ENCODE data around the gene STK17B. TPM values are rescaled to one million over a fixed set of nuclear protein-coding genes. Genes with fewer than 3 reads are reported as not detected.

The STK17B gene
- 1 to 10 TPM; 2.2 to 2.9 TPM for polyA plus RNA-seq

DNA sequence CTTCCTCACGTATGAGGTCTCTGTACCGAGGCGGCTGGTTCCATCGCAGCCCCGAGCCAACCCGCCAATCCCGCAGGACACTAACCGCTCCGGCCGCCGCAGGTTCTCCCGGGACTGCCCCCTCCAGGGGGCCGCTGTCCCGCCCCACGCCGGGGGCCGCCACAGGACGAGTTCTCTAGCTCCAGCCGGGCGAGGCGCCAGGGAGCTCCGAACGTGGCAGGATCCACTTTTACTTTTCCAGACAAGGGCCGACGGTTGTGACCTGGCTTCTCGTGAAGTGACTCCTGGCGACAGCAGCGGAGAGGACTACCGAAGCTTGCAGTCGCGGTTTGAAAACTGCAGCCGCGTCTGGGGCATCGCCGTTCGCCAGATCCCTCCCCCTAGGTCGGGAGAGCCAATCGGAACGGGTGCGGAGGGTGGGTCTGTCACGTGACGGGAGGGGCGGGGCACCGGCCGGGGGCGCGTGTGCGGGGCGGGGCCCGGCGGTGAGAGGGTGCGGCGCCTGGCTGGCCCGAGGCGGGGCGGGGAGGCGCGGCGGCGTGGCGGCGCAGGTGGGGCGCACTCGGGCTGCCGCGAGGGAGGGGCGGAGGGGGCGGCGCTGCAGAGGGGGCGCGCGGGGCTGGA, at the start of gene STK17B:
Gene STK17B (minus strand): TSS at position 331 of the 624 bp plus-strand sequence. CDS start 8,195 bp downstream, outside the sequence.
- Histone ChIP-seq H3K4me3 (ENCODE audit: low read depth in 1 of 2, low read length in 2 of 2) (peak within 1 kb of the TSS; percentile 83 to 87), H3K27me3 (ENCODE audit: control insufficient read depth in 1 of 2, insufficient read depth in 2 of 2, low read length in 2 of 2) (no peaks in the 10 kb centered on the region), H3K36me3 (ENCODE audit: control insufficient read depth in 2 of 2, insufficient read depth in 2 of 2, low read length in 1 of 2) (no peaks in the 10 kb centered on the region), H3K4me1 (ENCODE audit: control insufficient read depth in 2 of 2, insufficient read depth in 2 of 2, low read length in 1 of 2) (no peaks in the 10 kb centered on the region), H3K9me3 (ENCODE audit: control insufficient read depth in 2 of 2, insufficient read depth in 1 of 2, low read depth in 1 of 2, low read length in 1 of 2) (no peaks in the 10 kb centered on the region), H3K27ac (ENCODE audit: low read depth in 2 of 2, low read length in 1 of 2) (peak within 1 kb of the TSS; percentile 87 to 90)
- 1% methylated on average over 46 to 72 of the region's 72 CpGs for WGBS, 2 donors

DNA sequence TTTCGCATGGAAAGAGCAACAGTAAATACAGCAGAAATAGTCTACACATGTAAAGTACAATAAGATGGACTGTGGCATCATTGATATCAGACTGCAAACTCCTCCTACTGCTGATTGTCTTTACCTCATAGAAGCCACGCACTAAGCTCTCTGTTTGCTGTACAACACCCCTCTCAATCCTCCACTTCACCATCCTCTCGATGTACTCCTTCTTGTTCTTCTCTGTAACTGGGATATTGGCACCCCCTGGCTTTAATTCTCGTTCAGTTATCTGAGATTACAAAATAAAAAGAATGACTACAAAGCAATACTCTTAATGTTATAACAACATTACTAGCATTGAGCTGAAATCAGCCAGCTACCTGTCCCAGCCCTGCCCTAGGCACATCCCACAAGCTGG, 49.3 kb upstream of the STK17B start:
- no peak overlapping the region for H3K4me3 ChIP-seq (ENCODE audit: low read depth in 1 of 2, low read length in 2 of 2)
- 80 to 88% methylated on average over 4 of the region's 4 CpGs for WGBS, 2 donors

GRCh38 chr2:196219671-196220070, 48.3 kb upstream of the STK17B start:
- H3K4me3 ChIP-seq (ENCODE audit: low read depth in 1 of 2, low read length in 2 of 2), result no peak overlapping the region
- no peaks in the 10 kb centered on the region for H3K36me3 ChIP-seq (ENCODE audit: control insufficient read depth in 2 of 2, insufficient read depth in 2 of 2, low read length in 1 of 2)
- 57 to 69% methylated on average over 3 of the region's 3 CpGs for WGBS, 2 donors
- no peaks in the 10 kb centered on the region for H3K27me3 ChIP-seq (ENCODE audit: control insufficient read depth in 1 of 2, insufficient read depth in 2 of 2, low read length in 2 of 2)
- H3K9me3 ChIP-seq (ENCODE audit: control insufficient read depth in 2 of 2, insufficient read depth in 1 of 2, low read depth in 1 of 2, low read length in 1 of 2), result no peaks in the 10 kb centered on the region
- no peak overlapping the region for H3K27ac ChIP-seq (ENCODE audit: low read depth in 2 of 2, low read length in 1 of 2)
- H3K4me1 ChIP-seq (ENCODE audit: control insufficient read depth in 2 of 2, insufficient read depth in 2 of 2, low read length in 1 of 2), result no peaks in the 10 kb centered on the region

More for the DNA sequence above, 49.3 kb upstream of the STK17B start:
- no peaks in the 10 kb centered on the region for H3K9me3 ChIP-seq (ENCODE audit: control insufficient read depth in 2 of 2, insufficient read depth in 1 of 2, low read depth in 1 of 2, low read length in 1 of 2)
- H3K36me3 ChIP-seq (ENCODE audit: control insufficient read depth in 2 of 2, insufficient read depth in 2 of 2, low read length in 1 of 2), result no peaks in the 10 kb centered on the region
- H3K27ac ChIP-seq (ENCODE audit: low read depth in 2 of 2, low read length in 1 of 2), result no peak overlapping the region
- H3K4me1 ChIP-seq (ENCODE audit: control insufficient read depth in 2 of 2, insufficient read depth in 2 of 2, low read length in 1 of 2), result no peaks in the 10 kb centered on the region
- no peaks in the 10 kb centered on the region for H3K27me3 ChIP-seq (ENCODE audit: control insufficient read depth in 1 of 2, insufficient read depth in 2 of 2, low read length in 2 of 2)

DNA sequence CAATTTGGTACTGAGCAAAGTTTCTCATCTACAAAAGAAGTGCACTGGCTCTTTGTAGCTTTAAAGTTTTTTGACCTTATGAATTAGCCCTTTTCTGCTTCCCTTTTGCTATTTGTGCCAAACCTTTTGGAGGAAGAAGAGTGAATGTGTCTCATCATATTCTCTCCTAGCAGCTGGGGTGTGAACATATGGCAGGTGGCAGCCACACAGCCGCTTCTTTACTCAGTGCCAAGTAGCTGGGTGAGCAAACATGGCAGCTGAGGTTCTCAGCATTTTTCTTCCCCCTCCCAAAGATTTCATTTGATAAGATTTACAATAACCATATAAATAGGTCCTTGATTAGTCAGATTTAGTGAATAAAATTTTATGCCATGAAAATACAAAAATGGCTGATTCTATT, 46.7 kb upstream of the STK17B start:
- Histone ChIP-seq H3K36me3 (ENCODE audit: control insufficient read depth in 2 of 2, insufficient read depth in 2 of 2, low read length in 1 of 2) (no peaks in the 10 kb centered on the region), H3K27me3 (ENCODE audit: control insufficient read depth in 1 of 2, insufficient read depth in 2 of 2, low read length in 2 of 2) (no peaks in the 10 kb centered on the region), H3K4me3 (ENCODE audit: low read depth in 1 of 2, low read length in 2 of 2) (no peak overlapping the region), H3K4me1 (ENCODE audit: control insufficient read depth in 2 of 2, insufficient read depth in 2 of 2, low read length in 1 of 2) (no peaks in the 10 kb centered on the region), H3K9me3 (ENCODE audit: control insufficient read depth in 2 of 2, insufficient read depth in 1 of 2, low read depth in 1 of 2, low read length in 1 of 2) (no peaks in the 10 kb centered on the region), H3K27ac (ENCODE audit: low read depth in 2 of 2, low read length in 1 of 2) (no peak overlapping the region)
- WGBS, 2 donors, result 91 to 96% methylated on average over 1 of the region's 1 CpG

DNA sequence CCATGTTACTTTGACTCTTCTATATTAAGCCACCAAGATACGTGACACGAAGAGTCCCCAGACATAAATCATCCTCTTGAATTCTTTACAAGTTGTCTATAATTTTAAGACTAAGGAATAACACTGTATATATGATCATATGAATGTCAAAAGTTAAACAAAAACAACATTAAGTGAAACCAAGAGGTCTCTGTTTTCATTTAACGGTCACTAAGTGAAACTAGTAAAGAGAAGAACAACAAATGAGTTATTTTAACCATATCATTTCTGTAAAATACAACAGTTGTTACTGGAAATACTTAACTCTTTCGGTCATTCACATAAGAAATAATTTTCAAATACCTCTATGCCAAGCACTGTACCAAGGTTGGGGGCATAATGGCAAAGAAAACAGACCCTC, 45.7 kb upstream of the STK17B start:
- Histone ChIP-seq H3K27me3 (ENCODE audit: control insufficient read depth in 1 of 2, insufficient read depth in 2 of 2, low read length in 2 of 2) (no peaks in the 10 kb centered on the region), H3K9me3 (ENCODE audit: control insufficient read depth in 2 of 2, insufficient read depth in 1 of 2, low read depth in 1 of 2, low read length in 1 of 2) (no peaks in the 10 kb centered on the region), H3K27ac (ENCODE audit: low read depth in 2 of 2, low read length in 1 of 2) (no peak overlapping the region), H3K4me3 (ENCODE audit: low read depth in 1 of 2, low read length in 2 of 2) (no peak overlapping the region), H3K36me3 (ENCODE audit: control insufficient read depth in 2 of 2, insufficient read depth in 2 of 2, low read length in 1 of 2) (no peaks in the 10 kb centered on the region), H3K4me1 (ENCODE audit: control insufficient read depth in 2 of 2, insufficient read depth in 2 of 2, low read length in 1 of 2) (no peaks in the 10 kb centered on the region)
- 87% methylated on average over 4 of the region's 4 CpGs for WGBS, 2 donors

DNA sequence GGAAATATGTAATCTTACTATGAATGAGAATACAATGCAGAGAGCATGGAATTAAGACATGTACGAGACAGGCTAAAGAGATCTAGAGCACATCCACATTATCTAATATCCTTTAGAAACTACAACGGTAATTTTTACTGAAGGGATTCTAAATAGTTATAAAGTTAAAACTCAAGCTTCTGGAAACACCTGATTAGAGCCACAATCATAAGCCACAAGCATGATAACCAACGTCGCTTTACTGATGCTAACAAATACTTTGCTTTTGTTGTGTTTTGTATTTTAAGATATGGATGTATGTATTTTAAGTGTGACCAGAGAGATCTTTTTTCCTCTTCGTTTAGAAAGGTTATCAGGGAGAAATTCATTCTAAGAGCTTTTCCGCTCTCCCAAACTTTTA, 44.0 kb upstream of the STK17B start:
- Histone ChIP-seq H3K4me1 (ENCODE audit: control insufficient read depth in 2 of 2, insufficient read depth in 2 of 2, low read length in 1 of 2) (no peaks in the 10 kb centered on the region), H3K4me3 (ENCODE audit: low read depth in 1 of 2, low read length in 2 of 2) (no peak overlapping the region), H3K27me3 (ENCODE audit: control insufficient read depth in 1 of 2, insufficient read depth in 2 of 2, low read length in 2 of 2) (no peaks in the 10 kb centered on the region), H3K36me3 (ENCODE audit: control insufficient read depth in 2 of 2, insufficient read depth in 2 of 2, low read length in 1 of 2) (no peaks in the 10 kb centered on the region), H3K9me3 (ENCODE audit: control insufficient read depth in 2 of 2, insufficient read depth in 1 of 2, low read depth in 1 of 2, low read length in 1 of 2) (no peaks in the 10 kb centered on the region), H3K27ac (ENCODE audit: low read depth in 2 of 2, low read length in 1 of 2) (no peak overlapping the region)
- 92% methylated on average over 6 of the region's 6 CpGs for WGBS, 2 donors

DNA sequence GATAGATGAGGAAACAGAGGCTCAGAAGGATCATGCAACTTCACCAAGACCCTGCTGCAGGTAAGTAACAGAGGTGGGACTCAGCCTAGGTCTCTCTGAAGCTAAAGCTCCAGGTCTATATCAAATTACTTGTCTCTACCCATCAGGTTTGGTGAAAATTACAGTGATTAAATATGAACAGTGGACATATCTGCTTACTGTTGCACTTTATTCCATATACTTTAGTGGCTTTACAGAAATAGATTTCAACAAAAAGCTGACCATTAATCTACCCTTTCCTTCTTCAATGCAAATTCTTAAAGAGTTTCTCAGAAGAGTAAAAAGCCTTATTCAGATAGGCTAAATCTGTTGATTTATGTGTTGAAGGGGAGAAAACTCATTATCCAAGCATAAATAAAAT, 42.8 kb upstream of the STK17B start:
- Histone ChIP-seq H3K4me1 (ENCODE audit: control insufficient read depth in 2 of 2, insufficient read depth in 2 of 2, low read length in 1 of 2) (no peaks in the 10 kb centered on the region), H3K27ac (ENCODE audit: low read depth in 2 of 2, low read length in 1 of 2) (no peak overlapping the region), H3K4me3 (ENCODE audit: low read depth in 1 of 2, low read length in 2 of 2) (no peak overlapping the region), H3K36me3 (ENCODE audit: control insufficient read depth in 2 of 2, insufficient read depth in 2 of 2, low read length in 1 of 2) (no peaks in the 10 kb centered on the region), H3K9me3 (ENCODE audit: control insufficient read depth in 2 of 2, insufficient read depth in 1 of 2, low read depth in 1 of 2, low read length in 1 of 2) (no peaks in the 10 kb centered on the region), H3K27me3 (ENCODE audit: control insufficient read depth in 1 of 2, insufficient read depth in 2 of 2, low read length in 2 of 2) (no peaks in the 10 kb centered on the region)

DNA sequence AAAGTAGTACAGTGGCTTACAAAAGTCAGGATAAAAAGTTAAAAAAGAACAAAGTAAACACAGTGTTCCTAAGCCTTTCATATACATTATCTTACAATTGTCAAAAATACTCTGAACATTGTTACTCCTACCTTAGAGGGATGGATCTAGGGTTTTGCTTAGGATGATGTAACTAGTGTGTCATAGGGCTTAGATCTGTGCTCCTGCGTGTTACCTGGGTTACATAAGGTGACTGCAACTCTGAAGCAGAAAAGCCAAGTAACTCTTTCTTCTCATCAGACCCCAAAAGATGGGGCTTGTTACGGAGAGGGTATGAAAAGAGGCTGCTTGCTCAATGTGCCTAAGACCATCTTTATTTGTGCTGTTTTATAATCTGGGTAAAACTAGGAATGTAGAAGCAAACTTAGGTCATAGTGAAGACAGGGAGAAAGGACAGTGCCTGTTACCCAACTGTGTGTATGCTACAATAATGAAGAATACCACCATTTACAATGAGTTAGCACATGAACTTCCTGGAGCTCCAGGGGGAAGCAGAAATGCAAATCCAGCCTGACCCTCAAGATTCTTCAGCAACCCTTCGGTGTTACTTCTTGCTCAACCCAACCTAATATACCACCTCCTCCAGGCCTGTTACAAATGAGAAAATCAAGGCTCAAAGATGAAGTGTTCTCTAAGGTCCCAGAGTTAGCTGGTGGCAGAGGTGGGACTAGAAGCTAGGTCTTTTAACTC, 42.0 kb upstream of the STK17B start:
- Histone ChIP-seq H3K27ac (ENCODE audit: low read depth in 2 of 2, low read length in 1 of 2) (no peak overlapping the region), H3K4me1 (ENCODE audit: control insufficient read depth in 2 of 2, insufficient read depth in 2 of 2, low read length in 1 of 2) (no peaks in the 10 kb centered on the region), H3K4me3 (ENCODE audit: low read depth in 1 of 2, low read length in 2 of 2) (no peak overlapping the region), H3K27me3 (ENCODE audit: control insufficient read depth in 1 of 2, insufficient read depth in 2 of 2, low read length in 2 of 2) (no peaks in the 10 kb centered on the region), H3K36me3 (ENCODE audit: control insufficient read depth in 2 of 2, insufficient read depth in 2 of 2, low read length in 1 of 2) (no peaks in the 10 kb centered on the region), H3K9me3 (ENCODE audit: control insufficient read depth in 2 of 2, insufficient read depth in 1 of 2, low read depth in 1 of 2, low read length in 1 of 2) (no peaks in the 10 kb centered on the region)
- WGBS, 2 donors, result 85% methylated on average over 3 of the region's 3 CpGs

GRCh38 chr2:196208915-196209314, 37.5 kb upstream of the STK17B start:
- Histone ChIP-seq H3K4me1 (ENCODE audit: control insufficient read depth in 2 of 2, insufficient read depth in 2 of 2, low read length in 1 of 2) (no peaks in the 10 kb centered on the region), H3K4me3 (ENCODE audit: low read depth in 1 of 2, low read length in 2 of 2) (no peak overlapping the region), H3K27ac (ENCODE audit: low read depth in 2 of 2, low read length in 1 of 2) (no peak overlapping the region), H3K27me3 (ENCODE audit: control insufficient read depth in 1 of 2, insufficient read depth in 2 of 2, low read length in 2 of 2) (no peaks in the 10 kb centered on the region), H3K36me3 (ENCODE audit: control insufficient read depth in 2 of 2, insufficient read depth in 2 of 2, low read length in 1 of 2) (no peaks in the 10 kb centered on the region), H3K9me3 (ENCODE audit: control insufficient read depth in 2 of 2, insufficient read depth in 1 of 2, low read depth in 1 of 2, low read length in 1 of 2) (no peaks in the 10 kb centered on the region)
- WGBS, 2 donors, result 90 to 93% methylated on average over 1 of the region's 1 CpG

DNA sequence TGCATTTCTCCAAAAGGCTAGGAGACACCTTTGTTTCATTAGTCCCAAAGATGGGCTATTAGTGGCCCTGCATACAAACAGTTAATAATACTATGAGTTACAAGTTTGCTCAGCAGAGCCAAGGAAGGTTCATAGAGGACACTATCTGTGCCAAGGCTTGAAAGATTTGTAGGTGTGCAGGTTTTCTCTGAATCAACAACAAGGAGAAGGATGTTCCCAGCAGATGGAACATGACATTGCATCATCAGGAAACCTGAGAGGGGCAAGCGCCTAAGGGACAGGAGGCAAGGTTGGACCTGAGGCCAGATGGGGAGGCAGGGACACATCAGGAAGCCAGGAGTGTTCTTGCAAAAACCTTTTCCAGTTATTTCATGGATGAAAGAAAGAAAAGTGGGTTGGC, 35.4 kb upstream of the STK17B start:
- H3K27ac ChIP-seq (ENCODE audit: low read depth in 2 of 2, low read length in 1 of 2), result no peak overlapping the region
- no peaks in the 10 kb centered on the region for H3K4me1 ChIP-seq (ENCODE audit: control insufficient read depth in 2 of 2, insufficient read depth in 2 of 2, low read length in 1 of 2)
- no peaks in the 10 kb centered on the region for H3K27me3 ChIP-seq (ENCODE audit: control insufficient read depth in 1 of 2, insufficient read depth in 2 of 2, low read length in 2 of 2)
- H3K4me3 ChIP-seq (ENCODE audit: low read depth in 1 of 2, low read length in 2 of 2), result no peak overlapping the region
- WGBS, 2 donors, result 52 to 81% methylated on average over 1 of the region's 1 CpG
- H3K36me3 ChIP-seq (ENCODE audit: control insufficient read depth in 2 of 2, insufficient read depth in 2 of 2, low read length in 1 of 2), result no peaks in the 10 kb centered on the region
- H3K9me3 ChIP-seq (ENCODE audit: control insufficient read depth in 2 of 2, insufficient read depth in 1 of 2, low read depth in 1 of 2, low read length in 1 of 2), result no peaks in the 10 kb centered on the region
